Fibroblast of pulmonary artery (primary cell): Measurements from ENCODE around the gene ANKLE1.
"Not testable (repeated sequence)": the region's sequence is repeated elsewhere in the genome, so short reads cannot be mapped to it uniquely, and the experiment has no call there.

Source experiments
- DNase-seq: peaks from one replicate; pipeline ENCODE4 v3.0.0-alpha.2; 2010; ENCODE audit warnings: low read depth
- H3K4me3 ChIP-seq: replicated peaks from 2 replicates; pipeline ENCODE4 v1.5.1; 2011; ENCODE audit warnings: low read depth, mild to moderate bottlenecking, control low read depth, low read length, moderate library complexity
- CTCF ChIP-seq: IDR thresholded peaks from 2 replicates; pipeline ENCODE4 v1.5.1; 2011; ENCODE audit warnings: mild to moderate bottlenecking, control low read depth, low read length, inconsistent platforms; ENCODE audit errors: missing control alignments

Gene ANKLE1

GRCh38 chr19:17268754-17269153 lies 12.9 kb upstream of the ANKLE1 start:
- H3K4me3 ChIP-seq, result no peak overlapping the region
- no peak for TF ChIP-seq CTCF
- DNase-seq, result no peak

GRCh38 chr19:17274892-17275291 lies 6.8 kb upstream of the ANKLE1 start:
- H3K4me3 ChIP-seq, DNase-seq: not testable (repeated sequence)

- no peak overlapping the region for H3K4me3 ChIP-seq
- no peak for DNase-seq
- TF ChIP-seq CTCF, result no peak
Observed at GRCh38 chr19:17275441-17276175, 6.1 kb upstream of the ANKLE1 start.

GRCh38 chr19:17279436-17279835 lies 2.3 kb upstream of the ANKLE1 start:
- TF ChIP-seq CTCF, result no peak
- no peak overlapping the region for H3K4me3 ChIP-seq
- DNase-seq, result no peak

- TF ChIP-seq CTCF, result peak; percentile 73
- peak; percentile 79 for DNase-seq
- peak overlapping the region; percentile 42 for H3K4me3 ChIP-seq
Observed at GRCh38 chr19:17282488-17283125, 906 bp downstream of the ANKLE1 start.

GRCh38 chr19:17283504-17283996 lies 1.8 kb downstream of the ANKLE1 start:
- no peak overlapping the region for H3K4me3 ChIP-seq
- DNase-seq, result no peak
- TF ChIP-seq CTCF, result no peak

GRCh38 chr19:17285415-17286135 lies 3.9 kb downstream of the ANKLE1 start:
- no peak for TF ChIP-seq CTCF
- H3K4me3 ChIP-seq, result no peak overlapping the region
- DNase-seq, result no peak
